ENCODE results near the gene PTOV1.

The PTOV1 gene

DNA sequence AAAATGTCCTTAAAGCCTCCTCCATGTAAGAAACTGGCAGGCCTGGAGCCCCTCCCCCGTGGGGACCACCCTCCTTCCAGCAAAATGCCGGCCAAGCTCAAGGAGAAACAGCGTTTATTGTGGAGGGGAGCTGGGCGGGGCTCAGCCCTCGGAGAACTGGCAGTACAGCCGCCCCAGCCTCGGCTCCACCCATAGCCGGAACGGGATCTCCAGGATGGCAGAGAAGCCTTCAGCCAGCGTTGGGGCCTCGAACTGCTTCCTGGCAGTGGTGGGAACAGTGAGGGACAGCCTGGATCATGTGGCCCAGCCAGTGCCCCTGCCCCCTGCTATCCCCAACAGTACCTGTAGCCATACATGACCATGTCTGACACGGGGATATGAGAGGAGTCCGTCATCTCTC, 10.1 kb downstream of the PTOV1 start:
- no peak for DNase-seq

DNA sequence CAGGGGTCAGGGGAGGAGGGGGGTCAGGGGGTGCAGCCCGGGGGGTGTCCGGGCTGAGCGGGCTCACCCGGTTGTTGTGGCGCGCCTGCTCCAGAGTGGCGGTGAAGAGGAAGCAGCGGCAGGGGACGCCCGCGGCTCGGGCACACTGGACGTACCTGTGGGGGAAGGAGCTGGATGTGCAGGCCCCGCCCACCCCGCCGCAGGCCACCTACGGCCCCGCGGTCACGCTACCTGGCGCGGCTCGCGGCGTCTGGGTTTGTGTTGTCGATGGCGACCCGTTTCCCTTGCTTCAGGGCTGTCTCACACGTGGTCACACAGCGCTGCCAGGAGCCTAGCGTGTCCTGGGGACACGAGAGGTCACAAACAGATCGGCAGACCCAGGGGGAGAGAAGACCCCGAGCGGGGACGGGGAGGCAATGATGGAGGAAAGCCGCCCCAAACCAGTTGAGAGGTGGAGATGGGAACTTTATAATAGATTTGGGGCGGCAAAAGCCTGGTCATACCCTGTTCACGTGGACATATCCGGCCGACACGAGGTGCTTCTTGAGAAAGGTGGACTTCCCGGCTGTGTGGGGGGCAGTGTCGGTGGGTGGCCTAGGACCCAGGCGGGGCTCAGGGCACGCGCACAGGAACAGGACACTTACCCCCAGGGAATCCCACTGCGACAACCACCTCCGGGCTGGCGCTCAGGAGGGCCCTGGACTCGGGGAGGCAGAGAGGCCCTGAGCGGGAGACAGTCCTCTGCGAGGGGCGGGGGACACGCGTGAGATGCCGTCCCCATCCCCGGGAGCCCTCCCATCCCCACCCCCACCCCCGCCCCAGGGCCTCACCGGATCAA, 10.8 kb downstream of the PTOV1 start:
- DNase-seq = no peak

DNA sequence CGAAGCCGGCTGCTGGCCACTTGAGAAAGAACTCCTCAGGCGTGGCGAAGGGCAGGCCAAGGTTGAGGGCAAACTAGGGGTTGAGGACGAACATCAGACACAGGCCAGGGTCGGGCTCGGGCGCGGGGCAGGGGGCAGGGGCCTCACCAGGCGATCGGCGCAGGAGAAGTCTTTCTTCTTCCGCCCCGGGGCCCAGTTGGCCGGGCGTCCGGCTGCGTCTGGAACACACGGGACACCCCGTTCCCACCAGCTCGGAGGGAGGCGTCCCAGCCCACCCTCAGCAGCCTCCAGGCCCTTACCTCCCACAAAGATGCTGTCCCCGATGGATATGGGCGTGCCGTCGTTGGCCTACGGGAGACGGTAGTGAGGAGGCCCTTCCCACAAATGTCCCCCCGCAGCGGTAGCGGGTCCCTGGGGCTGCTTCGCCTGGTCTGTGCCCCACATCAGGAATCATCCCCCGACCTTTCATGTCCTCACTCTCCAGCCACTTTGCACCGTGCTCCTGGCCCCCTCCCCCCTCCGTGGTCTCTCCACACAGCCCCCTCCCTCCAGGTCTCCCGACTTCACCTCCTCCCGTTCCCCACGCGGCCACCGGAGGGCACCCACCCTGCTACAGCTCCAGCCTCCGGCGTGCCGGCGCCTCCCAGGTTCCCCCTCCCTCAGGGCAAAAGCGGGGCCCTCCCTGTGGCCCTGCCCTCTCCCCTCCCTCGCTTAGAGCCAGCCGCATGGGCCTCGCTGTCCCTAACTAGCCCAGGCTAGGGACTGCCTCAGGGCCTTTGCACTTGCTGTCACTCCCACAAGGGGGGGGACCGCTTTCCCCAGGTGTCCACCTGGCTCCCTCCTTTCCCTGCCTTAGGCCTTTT, 11.7 kb downstream of the PTOV1 start:
- DNase-seq = no peak

DNA sequence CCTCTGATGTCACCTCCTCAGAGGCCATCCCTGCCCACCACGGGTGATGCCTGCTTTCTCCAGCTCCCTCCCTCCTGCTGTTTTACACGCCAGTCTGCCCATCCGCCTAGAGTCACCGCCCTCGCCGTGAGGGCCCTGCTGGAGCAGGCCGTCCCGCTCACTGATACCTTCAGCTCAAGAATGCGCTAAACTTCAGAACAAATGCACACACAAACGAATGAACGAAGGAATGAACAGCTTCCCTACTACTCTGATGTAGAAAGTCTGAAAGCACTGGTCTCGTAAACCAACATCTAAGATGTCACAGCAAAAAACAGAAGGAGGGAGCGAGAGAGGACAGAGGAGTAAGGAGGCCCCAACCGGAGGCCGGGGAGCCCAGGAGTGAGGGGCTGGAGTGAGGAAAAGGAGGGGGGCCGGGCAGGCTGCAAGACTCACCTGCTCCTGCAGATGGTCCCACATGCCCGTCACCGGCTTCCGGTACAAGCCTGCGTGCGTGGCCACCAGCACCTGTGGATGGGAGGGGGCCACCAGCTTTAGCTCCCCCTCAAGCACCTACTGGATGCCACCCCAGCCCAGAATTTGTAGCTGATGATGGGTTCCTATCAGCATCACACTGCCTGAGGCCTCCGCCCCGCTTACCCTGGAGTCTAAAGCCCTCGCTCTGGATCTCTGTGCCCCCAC, 12.4 kb downstream of the PTOV1 start:
- DNase-seq = no peak

DNA sequence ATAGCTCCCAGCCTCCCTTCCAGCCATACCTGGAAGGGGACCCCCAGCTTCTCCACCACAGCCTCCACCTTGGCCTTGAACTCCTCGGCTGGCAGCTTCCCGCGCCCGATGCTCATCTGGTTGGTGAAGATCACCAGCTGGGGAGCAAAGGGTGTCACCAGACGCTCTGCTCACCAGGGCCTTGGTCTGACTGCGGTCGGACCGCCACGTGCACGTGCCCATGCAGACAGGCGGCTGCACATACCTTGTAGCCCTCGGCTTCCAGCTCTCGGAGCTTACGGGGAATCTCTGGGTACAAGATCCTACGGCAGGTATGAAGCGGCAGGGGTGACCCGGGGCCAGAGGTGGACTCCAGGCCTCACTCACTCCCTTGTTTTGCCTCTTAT, 13.0 kb downstream of the PTOV1 start:
- no peak for DNase-seq

DNA sequence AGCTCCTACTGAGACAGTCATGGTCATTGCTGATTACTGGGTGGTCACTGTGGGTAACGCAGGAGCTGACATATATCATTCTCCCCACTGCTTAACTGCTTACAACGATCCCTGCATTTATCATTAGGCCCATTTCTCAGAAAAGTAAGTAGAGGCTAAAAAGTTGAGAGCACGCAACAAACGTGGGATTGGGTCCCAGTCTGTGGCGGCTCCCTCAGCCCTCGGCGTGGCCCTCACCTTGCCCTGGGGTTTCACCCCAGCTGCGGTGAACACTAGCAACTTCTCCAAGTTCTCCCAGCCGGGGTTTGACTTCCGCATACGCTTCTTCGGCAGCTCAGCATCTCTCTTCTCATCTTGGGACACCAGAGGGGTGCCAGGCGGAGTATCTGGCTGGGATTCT, 13.9 kb downstream of the PTOV1 start:
- no peak for DNase-seq

DNA sequence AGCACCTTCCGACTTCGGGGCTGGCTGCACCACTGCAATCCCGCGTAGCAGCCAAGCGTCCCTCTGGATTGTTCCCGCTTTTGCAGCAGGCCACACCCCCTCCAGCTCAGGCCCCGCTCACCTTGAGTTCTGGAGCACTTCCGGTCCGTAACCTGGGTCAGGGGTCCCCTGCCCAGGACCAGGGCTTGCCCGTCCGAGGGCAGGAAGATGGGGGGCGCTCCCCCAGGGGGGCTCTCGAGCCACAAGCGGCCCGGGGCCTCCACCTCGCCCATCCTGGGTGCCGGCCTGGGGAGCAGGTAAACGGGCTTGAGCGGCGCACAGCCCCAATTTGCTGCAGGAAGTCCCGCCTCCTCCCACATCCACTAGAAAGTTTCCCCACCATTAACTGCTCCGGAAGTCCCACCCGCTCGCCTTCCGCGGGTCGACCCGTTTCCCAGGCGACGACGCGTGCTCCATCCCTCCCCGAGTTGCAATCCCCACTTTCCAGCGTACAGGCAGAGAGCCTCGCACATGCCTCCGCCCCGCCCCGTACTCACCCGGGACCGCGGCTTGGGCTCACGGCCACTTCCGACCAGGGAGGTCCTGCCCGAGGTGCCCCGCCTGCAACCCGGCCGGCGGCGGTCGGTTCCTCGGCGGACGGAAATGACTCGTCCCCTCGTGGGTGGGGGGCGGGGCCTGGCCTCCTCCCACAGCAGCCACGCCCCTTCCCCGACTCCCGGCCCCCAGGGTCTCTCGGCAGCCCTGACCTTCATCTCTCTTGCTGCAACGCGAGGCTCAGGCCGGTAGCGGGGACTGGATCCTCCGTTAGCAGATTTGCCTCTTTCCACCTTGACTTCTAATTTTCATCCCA, 16.2 kb downstream of the PTOV1 start, which contains the start of gene PNKP:
PNKP (minus strand) TSS at position 644 of the 850 bp plus-strand sequence; CDS start at position 272, 372 bp downstream.
- peak; percentile 91 for DNase-seq

DNA sequence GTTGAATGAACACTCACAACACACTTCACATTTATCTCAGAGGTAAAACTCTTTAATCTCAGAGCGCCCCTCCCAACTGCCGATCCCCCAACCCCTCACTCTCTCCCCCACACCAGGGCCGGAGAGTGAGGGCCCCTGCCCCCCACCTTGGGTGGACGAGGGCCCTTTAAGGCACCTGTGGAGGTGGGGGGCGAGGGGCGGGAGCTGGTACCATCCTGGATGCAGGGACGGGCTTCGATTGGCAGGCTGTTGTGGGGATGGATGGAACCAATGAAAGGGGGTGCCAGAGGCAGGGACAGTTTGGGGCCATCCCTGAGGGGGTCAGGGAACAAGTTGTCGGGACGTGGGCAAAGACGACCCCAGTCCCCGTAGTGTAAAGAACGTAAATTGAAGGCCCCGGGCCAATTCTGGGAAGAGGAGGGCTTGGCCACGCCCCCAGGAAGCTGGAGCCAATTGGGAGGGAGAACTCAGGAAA, 18.1 kb downstream of the PTOV1 start:
- no peak for DNase-seq

DNA sequence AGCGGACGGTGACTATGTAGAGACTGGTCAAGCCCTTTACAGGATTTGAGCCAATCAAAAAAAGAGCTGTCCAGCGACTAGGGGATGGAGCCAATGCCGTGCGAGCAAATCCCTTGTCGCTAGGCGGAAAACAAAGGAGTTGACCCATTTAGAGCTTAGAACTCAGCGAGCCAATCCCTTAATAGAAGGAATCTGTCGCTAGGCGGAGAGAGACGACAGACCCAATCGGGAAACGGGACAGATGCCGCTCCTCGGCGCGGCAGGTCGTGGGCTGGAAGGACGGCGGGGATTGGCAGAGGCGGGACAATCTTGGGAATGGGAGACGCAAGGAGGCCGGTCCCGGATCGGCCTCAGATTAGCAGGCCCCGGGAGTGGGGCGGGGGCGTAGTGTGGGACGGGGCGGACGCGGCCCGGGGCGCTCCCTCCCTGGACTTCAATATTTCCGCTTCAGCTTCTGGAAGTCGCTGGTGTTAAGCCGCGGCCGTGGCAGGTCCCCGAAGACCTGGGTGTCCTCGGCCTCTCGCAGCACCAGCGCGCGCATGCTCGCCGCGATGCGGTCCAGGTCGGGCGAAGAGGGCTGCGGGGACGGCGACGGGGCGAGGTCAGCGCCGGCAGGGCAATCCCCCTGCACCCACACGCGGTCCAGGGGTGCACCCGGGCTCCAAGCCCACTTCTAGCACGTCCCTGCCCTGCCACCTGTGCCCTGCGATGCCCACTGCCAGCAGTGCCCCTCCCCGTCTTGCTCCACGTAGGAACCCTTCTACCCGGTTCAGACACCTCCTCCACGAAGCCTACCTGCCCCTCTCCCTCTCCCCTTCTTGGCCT, 18.7 kb downstream of the PTOV1 start:
- DNase-seq = peak; percentile 100

DNA sequence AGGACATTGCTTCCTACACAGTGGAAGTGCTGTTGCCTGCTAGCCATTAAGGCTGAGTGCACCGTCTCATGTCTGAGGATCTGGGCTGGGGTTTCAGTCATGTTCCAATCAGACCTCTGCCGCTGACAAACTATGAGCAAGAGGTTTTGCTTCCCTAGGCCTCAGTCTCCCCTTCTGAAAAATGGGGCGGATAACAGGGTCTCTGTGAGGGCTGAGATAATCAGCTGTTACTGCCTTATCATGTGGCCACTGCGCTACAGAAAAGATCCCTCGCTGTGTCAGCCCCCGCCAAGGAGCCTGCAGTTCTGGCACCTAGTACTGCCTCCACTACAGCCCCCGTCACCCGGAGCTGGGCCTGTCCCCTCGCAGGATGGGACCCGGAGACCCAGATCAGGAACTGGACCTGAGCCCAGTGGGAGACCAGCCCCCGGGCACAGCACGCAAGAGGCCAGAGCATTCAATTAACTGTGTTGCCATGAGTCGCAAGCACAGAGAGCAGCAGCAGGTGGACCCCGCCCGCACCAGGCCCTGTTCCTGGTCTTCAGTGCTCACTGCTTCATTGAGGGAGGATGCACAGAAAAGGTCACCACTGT, 19.4 kb downstream of the PTOV1 start:
- DNase-seq = no peak

DNA sequence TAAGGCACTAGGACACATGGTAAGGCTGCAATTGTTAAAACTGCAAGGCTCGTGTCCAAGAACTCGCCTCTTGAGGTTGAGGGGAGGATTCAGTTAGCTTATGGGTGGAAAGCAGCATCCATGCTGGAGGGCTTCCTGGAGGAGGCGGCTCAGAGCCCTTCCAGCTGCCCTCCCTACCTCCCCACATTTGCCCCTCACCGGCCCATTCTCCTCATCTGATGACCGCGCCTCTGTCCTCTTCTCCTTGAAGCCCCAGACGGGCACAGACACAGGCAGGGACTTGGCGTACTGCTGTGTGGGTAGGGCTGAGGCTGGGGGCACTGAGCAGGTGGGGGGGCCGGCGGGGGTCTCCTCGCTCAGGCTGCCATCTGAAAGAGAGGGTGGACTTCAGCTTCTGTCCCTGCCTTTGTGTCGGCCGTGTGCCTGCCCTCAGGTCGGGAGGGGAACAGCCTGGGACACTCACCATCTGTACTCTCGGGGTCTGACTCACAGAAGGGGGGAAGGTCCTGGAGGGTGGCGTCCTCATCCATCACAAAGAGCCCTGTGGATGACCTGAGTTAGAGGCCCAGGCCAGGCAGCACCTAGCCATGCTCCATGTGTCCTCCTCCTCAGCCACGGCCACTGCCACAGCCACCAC, 20.5 kb downstream of the PTOV1 start:
- no peak for DNase-seq

DNA sequence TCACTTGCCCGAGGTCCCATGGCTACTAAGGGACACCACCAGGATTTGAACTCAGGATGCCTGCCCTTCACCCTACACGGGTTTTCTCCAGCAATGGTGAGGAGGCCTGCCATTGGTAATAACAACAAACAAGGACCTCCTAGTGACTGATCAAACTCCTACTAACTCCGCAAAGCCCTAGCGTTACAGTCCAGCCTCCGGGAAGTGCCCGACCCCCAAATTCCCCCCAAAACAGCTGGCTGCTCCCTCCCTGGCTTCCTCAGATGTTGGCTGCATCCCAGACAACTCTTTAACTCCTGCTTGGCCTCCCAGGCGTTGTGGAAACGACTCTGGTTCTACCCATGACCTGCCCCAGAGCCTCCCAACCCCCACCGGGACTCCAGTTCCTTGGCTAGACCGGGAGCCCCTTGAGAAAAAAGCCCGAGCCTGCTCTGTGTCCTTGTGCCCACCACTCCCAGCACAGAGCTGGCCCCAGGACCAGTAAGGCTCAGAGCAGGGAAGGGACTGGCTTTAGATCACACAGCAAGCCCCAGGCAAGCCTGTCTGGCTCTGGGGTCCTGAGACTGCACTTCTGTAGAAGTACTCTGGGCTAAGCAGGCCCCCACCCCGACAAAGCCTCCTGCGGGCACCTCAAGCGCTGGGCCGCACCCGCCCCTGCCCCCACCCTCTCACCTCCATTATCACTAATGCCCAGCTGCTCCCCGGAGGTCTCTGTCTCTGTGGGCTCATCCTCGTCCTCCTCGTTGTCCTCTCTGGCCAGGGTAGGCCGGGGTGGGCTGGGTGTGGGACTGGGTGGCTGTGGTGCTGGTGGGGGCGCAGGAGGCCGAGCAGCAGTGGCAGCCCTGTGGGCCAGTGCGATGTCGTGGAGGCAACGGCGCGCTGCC, 21.5 kb downstream of the PTOV1 start:
- no peak for DNase-seq

DNA sequence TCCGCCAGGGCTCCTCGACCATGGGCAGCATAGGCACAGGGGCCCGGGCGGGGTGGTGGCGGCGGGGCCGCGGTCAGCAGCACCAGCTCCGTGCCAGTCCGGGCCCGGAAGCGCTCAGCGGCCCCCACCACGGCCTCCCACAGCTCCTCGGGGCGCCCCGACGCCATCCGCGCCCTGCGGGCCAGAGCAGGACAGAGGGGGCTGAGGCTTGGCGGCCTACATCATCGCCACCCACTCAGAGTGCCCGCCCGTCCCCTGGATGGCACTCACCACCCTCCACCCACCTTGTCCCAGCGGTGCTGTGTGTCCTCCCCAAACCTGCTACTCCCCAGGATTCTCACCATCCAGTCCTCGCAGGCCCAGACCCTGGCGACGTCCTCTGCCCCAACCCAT, 22.2 kb downstream of the PTOV1 start:
- no peak for DNase-seq

DNA sequence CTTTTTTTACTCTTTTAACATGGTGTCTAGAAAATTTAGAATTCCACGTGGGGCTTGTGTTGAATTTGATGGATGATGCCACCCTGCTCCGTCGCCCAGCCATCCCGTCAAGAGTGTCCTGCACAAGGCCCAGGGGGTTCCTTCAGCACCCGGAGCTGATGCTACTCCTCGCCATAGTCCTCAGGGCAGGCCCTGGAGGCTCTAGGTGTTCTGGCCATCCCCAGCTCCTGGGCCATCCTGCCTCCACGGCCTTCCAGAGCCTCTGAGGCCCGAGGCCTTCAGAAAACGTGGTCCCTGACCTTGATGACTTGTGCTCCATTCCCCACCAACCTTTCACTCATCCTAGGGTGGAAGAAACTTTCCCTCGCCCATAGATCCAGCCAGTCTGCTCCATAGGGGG, 22.9 kb downstream of the PTOV1 start:
- DNase-seq = no peak

DNA sequence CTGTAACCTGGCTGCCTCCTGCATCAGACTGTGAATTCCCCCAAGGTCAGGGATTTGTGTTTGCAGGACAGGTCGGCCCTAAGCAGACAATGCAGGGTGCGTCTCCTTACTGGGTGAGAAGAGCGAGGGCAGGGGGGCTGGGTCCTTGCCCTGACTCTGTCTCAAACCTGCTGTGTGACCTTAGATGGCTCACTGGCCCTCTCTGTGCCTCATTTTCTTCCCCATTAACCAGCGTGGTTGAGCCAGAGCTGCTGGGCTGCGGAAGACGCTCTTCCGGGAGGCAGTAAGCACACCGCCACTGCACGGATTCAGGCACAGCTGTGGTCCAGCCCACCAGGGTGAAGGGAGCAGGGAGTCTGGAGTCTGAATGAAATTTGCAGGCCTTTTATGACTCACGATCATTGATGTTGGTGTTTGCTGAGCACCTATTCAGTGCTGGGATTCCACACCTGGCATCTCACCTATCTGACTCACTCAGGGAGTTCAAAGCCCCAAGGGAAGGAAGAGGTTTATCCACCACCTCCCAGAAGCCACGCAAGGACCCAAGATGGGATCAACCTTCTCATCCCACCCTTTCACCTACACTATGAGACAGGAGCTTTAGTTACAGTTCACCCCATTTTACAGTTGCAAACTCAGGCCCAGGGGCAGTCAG, 23.7 kb downstream of the PTOV1 start:
- DNase-seq = no peak

DNA sequence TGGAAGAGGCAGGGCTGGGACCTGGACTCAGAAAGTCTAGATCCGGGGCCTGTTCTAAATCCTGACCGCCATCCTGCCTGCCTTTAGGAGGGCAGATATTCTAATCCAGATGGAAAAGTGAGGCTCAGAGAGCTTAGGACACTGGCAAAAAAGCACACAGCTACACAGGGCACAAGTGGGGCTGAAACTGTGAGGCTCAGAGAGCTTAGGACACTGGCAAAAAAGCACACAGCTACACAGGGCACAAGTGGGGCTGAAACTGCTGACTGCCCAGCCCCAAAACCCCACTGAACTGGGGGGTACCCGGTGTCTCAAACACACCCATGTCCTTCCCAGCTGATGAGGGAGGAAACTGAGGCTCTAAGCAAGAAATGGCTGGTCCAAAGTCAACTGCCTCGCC, 24.2 kb downstream of the PTOV1 start:
- DNase-seq = no peak

DNA sequence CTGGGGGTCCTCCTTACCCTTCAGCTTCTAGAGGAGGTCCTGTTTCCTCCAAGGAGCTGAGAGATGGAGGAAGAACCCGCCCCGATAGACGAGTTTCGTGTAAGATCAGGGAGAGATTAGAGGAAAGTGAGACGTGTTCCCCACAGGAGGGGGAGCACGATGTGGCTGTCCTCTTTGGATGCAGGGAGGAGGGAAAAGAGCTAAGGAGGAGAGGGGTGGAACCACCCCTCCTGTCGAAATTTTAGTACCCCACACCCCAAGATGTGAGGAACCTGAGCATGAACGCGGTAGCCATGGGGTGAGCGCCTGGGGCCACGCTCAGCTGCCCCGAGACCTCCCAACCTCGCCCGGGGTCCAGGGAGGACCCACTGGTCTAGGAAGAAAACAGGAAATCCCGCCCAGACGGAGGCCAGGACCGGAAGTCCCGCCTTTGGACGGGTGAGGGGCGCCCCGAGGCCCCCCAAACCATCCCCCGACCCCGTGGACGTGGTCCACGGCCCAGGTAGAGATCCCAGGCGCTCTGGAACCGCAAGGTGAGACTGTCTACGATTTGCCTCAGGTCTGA, 25.0 kb downstream of the PTOV1 start:
- DNase-seq = no peak

DNA sequence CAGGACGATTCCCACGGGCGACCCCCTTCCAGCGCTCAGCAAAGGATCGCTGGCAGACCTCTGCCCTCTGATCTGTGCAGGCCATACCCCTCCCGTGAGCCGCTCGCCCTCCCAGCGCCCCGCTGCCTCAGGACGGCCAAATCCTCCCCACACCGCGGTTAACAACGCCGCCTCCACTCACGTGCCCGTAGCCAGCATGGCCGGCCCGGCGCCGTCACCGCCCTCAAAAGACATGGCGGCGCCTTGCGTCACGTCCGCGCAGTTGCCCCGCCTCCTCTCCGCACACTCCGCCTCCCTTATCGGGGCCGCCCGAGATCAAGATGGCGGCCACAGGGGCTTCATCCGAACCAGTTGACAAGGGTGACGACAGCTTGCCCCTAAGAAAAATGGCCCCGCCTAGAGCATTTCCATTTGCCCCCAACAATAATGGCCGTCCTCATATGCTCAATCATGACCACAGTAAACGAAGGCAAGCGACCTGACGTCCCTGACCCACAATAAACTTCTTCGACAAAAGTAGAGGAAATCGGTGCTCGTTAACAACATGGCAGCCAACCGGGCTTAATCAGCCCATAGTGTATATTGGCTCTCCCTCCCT, 25.6 kb downstream of the PTOV1 start:
- DNase-seq = peak; percentile 99
